ENCODE results near the gene CTBS.

DNA sequence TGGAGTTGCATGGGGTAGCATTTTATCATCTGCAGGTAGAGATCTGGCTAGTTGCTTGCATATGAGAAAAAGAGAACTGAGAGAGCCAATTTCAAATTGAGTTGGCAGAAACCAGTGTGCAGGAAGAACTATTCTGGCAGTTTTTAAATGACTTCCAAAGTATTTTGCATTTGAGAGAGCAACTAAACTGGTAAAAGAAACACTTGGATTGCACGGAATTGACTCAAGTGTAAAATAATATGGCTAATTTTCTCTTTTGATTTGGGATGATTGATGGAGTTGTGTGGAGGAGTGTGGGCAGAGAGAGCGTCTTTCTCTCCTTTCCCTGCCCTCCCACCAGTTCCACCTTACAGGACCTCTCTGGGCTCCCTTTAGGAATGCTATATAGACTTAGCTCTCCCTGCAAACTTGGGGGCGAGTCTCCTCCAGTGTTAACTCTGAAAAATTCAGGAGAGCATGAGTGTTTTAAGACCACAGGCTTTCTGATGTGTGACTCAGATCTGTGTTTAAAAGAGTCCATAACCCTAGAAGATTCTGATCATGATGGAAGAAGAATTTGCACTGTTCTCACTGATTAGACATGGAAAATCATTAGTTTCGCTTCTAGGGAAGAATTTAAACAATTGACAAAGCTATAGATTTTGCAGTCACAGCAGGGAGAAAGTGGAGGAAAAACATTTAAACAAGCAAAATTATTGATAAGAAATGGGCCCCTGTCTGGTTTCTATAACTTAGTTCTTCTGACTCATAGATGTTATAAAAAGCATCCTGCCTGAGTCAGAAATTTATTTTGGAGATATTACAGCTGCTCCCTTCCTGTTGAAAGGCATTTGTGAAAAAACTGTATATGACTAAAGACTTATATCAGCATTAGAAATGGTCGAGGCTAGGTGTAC lies 24.9 kb upstream of the CTBS start:
- TF ChIP-seq POLR2A (IDR thresholded peaks at IDR 0.05; ENCODE audit: low read depth, low read length) (no peak), SMC3 (IDR thresholded peaks at IDR 0.05; ENCODE audit: low read depth, low read length) (no peak), FOS (IDR thresholded peaks at IDR 0.05; ENCODE audit: low read depth, low read length) (peak; percentile 71), CEBPB (IDR thresholded peaks at IDR 0.05; ENCODE audit: low read depth, low read length) (0 out of 2 replicates have a peak, but pooled peaks have one; percentile 13), MXI1 (IDR thresholded peaks at IDR 0.05; ENCODE audit: borderline replicate concordance, low read depth, low read length) (no peak), MAFK (IDR thresholded peaks at IDR 0.05; ENCODE audit: low read depth, low read length) (no peak), RAD21 (IDR thresholded peaks at IDR 0.05; ENCODE audit: low read length) (no peak)
- TF ChIP-seq, protein P1, sequence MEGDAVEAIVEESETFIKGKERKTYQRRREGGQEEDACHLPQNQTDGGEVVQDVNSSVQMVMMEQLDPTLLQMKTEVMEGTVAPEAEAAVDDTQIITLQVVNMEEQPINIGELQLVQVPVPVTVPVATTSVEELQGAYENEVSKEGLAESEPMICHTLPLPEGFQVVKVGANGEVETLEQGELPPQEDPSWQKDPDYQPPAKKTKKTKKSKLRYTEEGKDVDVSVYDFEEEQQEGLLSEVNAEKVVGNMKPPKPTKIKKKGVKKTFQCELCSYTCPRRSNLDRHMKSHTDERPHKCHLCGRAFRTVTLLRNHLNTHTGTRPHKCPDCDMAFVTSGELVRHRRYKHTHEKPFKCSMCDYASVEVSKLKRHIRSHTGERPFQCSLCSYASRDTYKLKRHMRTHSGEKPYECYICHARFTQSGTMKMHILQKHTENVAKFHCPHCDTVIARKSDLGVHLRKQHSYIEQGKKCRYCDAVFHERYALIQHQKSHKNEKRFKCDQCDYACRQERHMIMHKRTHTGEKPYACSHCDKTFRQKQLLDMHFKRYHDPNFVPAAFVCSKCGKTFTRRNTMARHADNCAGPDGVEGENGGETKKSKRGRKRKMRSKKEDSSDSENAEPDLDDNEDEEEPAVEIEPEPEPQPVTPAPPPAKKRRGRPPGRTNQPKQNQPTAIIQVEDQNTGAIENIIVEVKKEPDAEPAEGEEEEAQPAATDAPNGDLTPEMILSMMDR (conservative IDR thresholded peaks at IDR 0.05; ENCODE audit: low read depth, low read length): no peak
